K562 (cell line): ENCODE measurements around the gene PSORS1C1. TPM values are rescaled to one million over a fixed set of nuclear protein-coding genes. Genes with fewer than 3 reads are reported as not detected.
A peak's percentile ranks its signal among the peaks of the same experiment; 100 is the strongest.

Experiments used
- ATAC-seq: fragments of 200-7000 bp; cut with Tn5 transposase; 3 replicates; pipeline ENCODE4 v1.9.1; 2020; ENCODE audit warnings: moderate library complexity
- BruUV-seq: library from RNA; stranded (reverse); fragments of 400-500 nt; replicated peaks from 2 replicates; lab custom pipeline; 2021; lab: Mats Ljungman, UMichigan
- CTCF ChIA-PET: fragments of 300-600 bp; formaldehyde crosslinking; extraction: SDS; loops from one replicate; lab custom pipeline; 2021; ENCODE audit warnings: low intra/inter-chr PET ratio; lab: Yijun Ruan, JAX
- POLR2A ChIA-PET: fragments of 300-600, 350-650 bp; sonication (Branson Sonifier 250); formaldehyde crosslinking; extraction: SDS; loops from one replicate; lab custom pipeline; 2021; ENCODE audit warnings: antibody characterized with exemption, inconsistent platforms; lab: Yijun Ruan, JAX
- DNase-seq, 4 experiments: peaks; one replicate each; pipeline versions ENCODE4 v3.0.0 to v3.0.0-alpha.2; 2011 to 2018; ENCODE audit warnings: low spot score in 3 of 4, mixed read lengths in 3 of 4; ENCODE audit errors: extremely low read depth in 1 of 4
- FAIRE-seq: peaks from 2 replicates; lab custom pipeline; 2011; peaks lifted over from hg19 to GRCh38; lab: Jason Lieb, UNC
- H2AFZ ChIP-seq: 2 replicates; pipeline ENCODE4 v1.6.0; 2011; ENCODE audit warnings: low read depth, low read length, control low read depth, inconsistent platforms
- H3K27ac ChIP-seq: fragments of 200-600 bp; 3 replicates; pipeline ENCODE4 v1.8.0; 2011; ENCODE audit warnings: low read depth, mild to moderate bottlenecking, control low read depth, inconsistent platforms, low read length, moderate library complexity, mixed read lengths; ENCODE audit errors: extremely low read depth
- H3K27me3 ChIP-seq, 2 experiments: fragments of 300-600 bp in 1 of 2; 2 replicates in 1 of 2; 3 replicates in 1 of 2; pipeline versions ENCODE4 v1.6.0 to v1.8.0; 2011; ENCODE audit warnings: inconsistent platforms in 2 of 2, low read length in 2 of 2, mild to moderate bottlenecking in 1 of 2, mixed read lengths in 1 of 2, moderate library complexity in 1 of 2; ENCODE audit not compliant: control insufficient read depth in 2 of 2, insufficient read depth in 2 of 2
- H3K36me3 ChIP-seq: fragments of 300-600 bp; 3 replicates; pipeline ENCODE4 v1.8.0; 2011; ENCODE audit warnings: mild to moderate bottlenecking, low read length, inconsistent platforms; ENCODE audit not compliant: control insufficient read depth, insufficient read depth
- H3K4me1 ChIP-seq, 2 experiments: fragments of 200-600 bp in 1 of 2; replicated peaks in 1 of 2; 2 replicates in 1 of 2; 3 replicates in 1 of 2; pipeline versions ENCODE4 v1.5.1 to v1.8.0; 2011; ENCODE audit warnings: inconsistent platforms in 2 of 2, low read length in 2 of 2, mild to moderate bottlenecking in 1 of 2, mixed read lengths in 1 of 2, moderate library complexity in 1 of 2; ENCODE audit not compliant: control insufficient read depth in 2 of 2, insufficient read depth in 2 of 2
- H3K4me2 ChIP-seq: 2 replicates; pipeline ENCODE4 v1.6.1; 2011; ENCODE audit warnings: low read length, control low read depth, inconsistent platforms, mixed read lengths; ENCODE audit not compliant: insufficient read depth
- H3K4me3 ChIP-seq: fragments of 200-600 bp; sonication (generic), shearing (Covaris generic); 2 replicates; pipeline ENCODE4 v1.5.1; 2016; ENCODE audit warnings: control low read depth, inconsistent platforms
- H3K79me2 ChIP-seq: fragments of 200-600 bp; 3 replicates; pipeline ENCODE4 v1.8.0; 2011; ENCODE audit warnings: low read length, inconsistent platforms; ENCODE audit not compliant: control insufficient read depth, insufficient read depth
- H3K9ac ChIP-seq, 2 experiments: 2 replicates each; pipeline versions ENCODE4 v1.6.0 to v1.6.1; 2011; ENCODE audit warnings: low read depth in 2 of 2, low read length in 2 of 2, control low read depth in 1 of 2, inconsistent platforms in 1 of 2, mild to moderate bottlenecking in 1 of 2, mixed read lengths in 1 of 2; ENCODE audit not compliant: insufficient read depth in 1 of 2
- H3K9me1 ChIP-seq: one replicate; pipeline ENCODE4 v1.6.0; 2011; ENCODE audit warnings: inconsistent platforms, mild to moderate bottlenecking, low read length, moderate library complexity; ENCODE audit not compliant: control insufficient read depth, insufficient read depth
- H3K9me3 ChIP-seq: replicated peaks from 2 replicates; pipeline ENCODE4 v1.5.1; 2011; ENCODE audit warnings: low read depth, low read length, inconsistent platforms; ENCODE audit not compliant: control insufficient read depth, insufficient read depth
- H4K20me1 ChIP-seq: replicated peaks from 2 replicates; pipeline ENCODE4 v1.6.1; 2011; ENCODE audit warnings: low read length, inconsistent platforms, mixed read lengths; ENCODE audit not compliant: control insufficient read depth, insufficient read depth
- BRD4 ChIP-seq: fragments of 200-600 bp; sonication (generic); IDR thresholded peaks from 2 replicates; pipeline ENCODE4 v1.6.1; 2017; ENCODE audit warnings: inconsistent platforms
- CREBBP ChIP-seq: IDR thresholded peaks from one replicate; pipeline ENCODE4 v1.6.1; 2012; ENCODE audit warnings: low read depth, mild to moderate bottlenecking, control low read depth, inconsistent platforms, low read length
- EHMT2 ChIP-seq: fragments of 450-650 bp; IDR thresholded peaks from 2 replicates; pipeline ENCODE4 v1.6.1; 2018; ENCODE audit warnings: antibody characterized with exemption
- FOS ChIP-seq: IDR thresholded peaks from 3 replicates; pipeline ENCODE4 v1.6.1; 2011; ENCODE audit not compliant: insufficient read length; ENCODE audit errors: extremely low read depth
- GTF2A2 ChIP-seq: IDR thresholded peaks from 2 replicates; pipeline ENCODE4 v1.6.1; 2016; ENCODE audit warnings: mild to moderate bottlenecking, missing genetic modification characterization, missing compliant biosample characterization
- NR1H2 ChIP-seq: sonication (generic); formaldehyde crosslinking; IDR thresholded peaks from 2 replicates; pipeline ENCODE4 v1.4.0; 2020; ENCODE audit warnings: mild to moderate bottlenecking, missing genetic modification reagents
- POLR2G ChIP-seq: fragments of 200-400 bp; formaldehyde crosslinking; IDR thresholded peaks from 2 replicates; pipeline ENCODE4 v1.6.1; 2017; ENCODE audit warnings: low read depth, mild to moderate bottlenecking, antibody characterized with exemption, low read length, moderate library complexity
- POU5F1 ChIP-seq: fragments of 150-350 bp; IDR thresholded peaks from 2 replicates; pipeline ENCODE4 v1.6.1; 2014; ENCODE audit warnings: borderline replicate concordance, low read length, low read depth, mild to moderate bottlenecking; ENCODE audit not compliant: partially characterized antibody
- PRPF4 ChIP-seq: fragments of 200-400 bp; formaldehyde crosslinking; IDR thresholded peaks from one replicate; pipeline ENCODE4 v1.6.1; 2017; ENCODE audit warnings: low read length, low read depth, mild to moderate bottlenecking; ENCODE audit not compliant: insufficient read depth, poor library complexity, severe bottlenecking
- RBBP5 ChIP-seq: fragments of 200-600 bp; sonication (generic); IDR thresholded peaks from 2 replicates; pipeline ENCODE4 v1.6.1; 2012; ENCODE audit warnings: borderline replicate concordance, mild to moderate bottlenecking, low read length, control low read depth, inconsistent platforms; ENCODE audit not compliant: insufficient read depth, poor library complexity, severe bottlenecking
- SRF ChIP-seq, 2 experiments: fragments of 250-450, 450-650 bp in 1 of 2; sonication (Bioruptor Pico) in 1 of 2; sonication (generic) in 1 of 2; formaldehyde crosslinking; IDR thresholded peaks; 2 replicates each; pipeline versions ENCODE4 v1.5.0 to v1.5.1; 2020 to 2022; ENCODE audit warnings: mild to moderate bottlenecking in 1 of 2, missing genetic modification reagents in 1 of 2
- TFE3 ChIP-seq: fragments of 450-650 bp; formaldehyde crosslinking; IDR thresholded peaks from 2 replicates; pipeline ENCODE4 v1.4.0; 2020; ENCODE audit warnings: mild to moderate bottlenecking, mixed read lengths
- TGIF2 ChIP-seq: sonication (generic); formaldehyde crosslinking; IDR thresholded peaks from 2 replicates; pipeline ENCODE4 v1.8.1; 2022; ENCODE audit warnings: mild to moderate bottlenecking, missing genetic modification reagents, moderate library complexity
- THAP12 ChIP-seq: fragments of 250-450 bp; sonication (Bioruptor Pico); IDR thresholded peaks from 2 replicates; pipeline ENCODE4 v1.9.0; 2021; ENCODE audit warnings: mild to moderate bottlenecking, inconsistent platforms
- XRCC5 ChIP-seq: fragments of 200-400 bp; formaldehyde crosslinking; IDR thresholded peaks from 2 replicates; pipeline ENCODE4 v1.6.1; 2017; ENCODE audit warnings: low read depth, mild to moderate bottlenecking, low read length
- WGBS: fragments of 100-300 bp; shearing (Covaris generic); methylation state at CpG from one replicate; pipeline ENCODE4 v1.1.6; 2016; ENCODE audit warnings: low coverage, mixed read lengths; ENCODE audit not compliant: insufficient coverage; ENCODE audit errors: missing lambda C conversion rate; 5-methylcytosine and 5-hydroxymethylcytosine counted together
- in situ Hi-C: fragments of 300-500 bp; cut with MboI; formaldehyde crosslinking; loops from 4 replicates; pipeline ENCODE4 v1.15.0; 2018; ENCODE audit warnings: inconsistent platforms, mixed read lengths
- intact Hi-C: fragments of 100-400 bp; cut with micrococcal nuclease; formaldehyde crosslinking; loops from 2 replicates; pipeline ENCODE4 v1.14.2; 2022
- polyA plus RNA-seq, 8 experiments: library from polyadenylated mRNA; depleted of rRNA in 4 of 8; stranded (reverse) in 5 of 8; unstranded in 3 of 8; fragments of >200 nt; fragmentation: Nextera tagmentation in 2 of 8; fragmentation: Illumina TruSeq in 1 of 8; extraction: Ambion mirVana in 2 of 8; extraction: Trizol in 1 of 8; gene quantifications; 2 replicates each; pipeline versions ENCODE4 v1.2.1 to v1.2.3, GENCODE V29; 2011 to 2014; ENCODE audit warnings: inconsistent platforms in 1 of 8, missing spikeins in 1 of 8
- total RNA-seq, 7 experiments: library from RNA; depleted of rRNA in 6 of 7; stranded (reverse); fragments of >200 nt in 6 of 7; fragmentation: Illumina TruSeq in 2 of 7; extraction: Trizol in 2 of 7; gene quantifications; 2 replicates each; pipeline versions ENCODE4 v1.2.1 to v1.2.3, GENCODE V29; 2011 to 2021; ENCODE audit warnings: low replicate concordance in 1 of 7

PSORS1C1 gene
- total and polyA plus RNA-seq, 9 of the 15 experiments (the other 6 are each of a cell fraction or from before 2014, with no cell fraction given), result 0.11 TPM; not detected in 8

- FAIRE-seq, result peak; percentile 98
- Histone ChIP-seq H2AFZ (peak within 1 kb of the TSS; percentile 96), H3K36me3 (peaks cover 50% of the 10 kb centered on the region; the same call in 2 of the 3 replicates), H3K4me2 (peak within 1 kb of the TSS; percentile 92), H3K4me3 (peak within 1 kb of the TSS; percentile 75), H4K20me1 (no peaks in the 10 kb centered on the region; the same call in 1 of the 2 replicates), H3K9me3 (no peaks in the 10 kb centered on the region), H3K27ac (peak within 1 kb of the TSS; percentile 79), H3K4me1 (peaks cover 17 to 30% of the 10 kb centered on the region in 2 experiments; a peak in 4 of 5 replicates), H3K9me1 (no peaks in the 10 kb centered on the region), H3K27me3 (no peaks in the 10 kb centered on the region), H3K9ac (peak within 1 kb of the TSS; percentile 81 to 96), H3K79me2 (peaks cover 24% of the 10 kb centered on the region; the same call in 2 of the 3 replicates)
- peak; percentile 95 for ATAC-seq
- peak; percentile 100 for DNase-seq
- intact Hi-C loops, result loop anchor here (2.0 kb wide), 1 partner anchor 22 kb away; no protein-coding TSS in a partner anchor
- under 1% methylated on average over 60 of the region's 65 CpGs for WGBS
- in situ Hi-C loops, result no loop called here
- POLR2A ChIA-PET, result interaction anchor here (0.6 to 1.9 kb wide), 12 partner anchors 9 to 473 kb away, joined by 3 to 7 read pairs (median 4); no protein-coding TSS in a partner anchor
- no TSS peak for BruUV-seq
- CTCF ChIA-PET, result interaction anchor here (0.6 kb wide), 1 partner anchor 149 kb away, joined by 3 read pairs; no protein-coding TSS in a partner anchor
- TF ChIP-seq SRF (CRISPR knock-in tag; IDR thresholded peaks at IDR 0.05), result peak in 1 of 2 experiments; percentile 71; a peak in 2 of 4 replicates
- peak; percentile 83; the same call in 1 of the 2 replicates for TF ChIP-seq TGIF2 (CRISPR knock-in tag)
- no peak for TF ChIP-seq PRPF4
- TF ChIP-seq GTF2A2 (tag), result no peak
- TF ChIP-seq EHMT2, result 0 out of 2 replicates have a peak, but pooled peaks have one; percentile 28
- TF ChIP-seq CREBBP, result no peak
- peak; percentile 85 for TF ChIP-seq POLR2G
- no peak for TF ChIP-seq BRD4
- peak; percentile 21 for TF ChIP-seq POU5F1
- peak; percentile 59; the same call in 1 of the 2 replicates for TF ChIP-seq XRCC5
- 0 out of 2 replicates have a peak, but pooled peaks have one; percentile 54 for TF ChIP-seq NR1H2
- TF ChIP-seq RBBP5, result peak; percentile 86
- no peak for TF ChIP-seq TFE3 (CRISPR knock-in tag)
- peak; percentile 99 for TF ChIP-seq FOS
- TF ChIP-seq THAP12 (CRISPR knock-in tag), result no peak
These were observed 43.7 kb downstream of the PSORS1C1 start, which contains the start of gene TCF19 for GRCh38 chr6:31158140-31158862. TSS of gene TCF19 (plus strand) at chr6:31158589. CDS start at chr6:31159470, 881 bp downstream.
